Kidney epithelial cell (primary cell): ENCODE data around the gene KRTAP10-6. TPM values are rescaled to one million over a fixed set of nuclear protein-coding genes. Genes with fewer than 3 reads are reported as not detected.
A peak's percentile ranks its signal among the peaks of the same experiment; 100 is the strongest.
"Not testable (repeated sequence)": the region's sequence is repeated elsewhere in the genome, so short reads cannot be mapped to it uniquely, and the experiment has no call there.

Experiments
- DNase-seq: peaks from one replicate; pipeline ENCODE4 v3.0.0-alpha.2; 2010; ENCODE audit warnings: low read depth
- H3K27me3 ChIP-seq: 2 replicates; pipeline ENCODE4 v1.6.0; 2011; ENCODE audit warnings: low read length; ENCODE audit not compliant: control insufficient read depth, insufficient read depth
- H3K36me3 ChIP-seq: 2 replicates; pipeline ENCODE4 v1.5.1; 2011; ENCODE audit warnings: low read length; ENCODE audit not compliant: control insufficient read depth, insufficient read depth
- H3K4me3 ChIP-seq: 2 replicates; pipeline ENCODE4 v1.5.1; 2011; ENCODE audit warnings: low read depth, mild to moderate bottlenecking, control low read depth, low read length
- total RNA-seq: library from RNA; depleted of rRNA; stranded (reverse); fragments of >200 nt; gene quantifications from 2 replicates; pipeline ENCODE4 v1.2.3, GENCODE V29; 2015
- TF ChIP-seq, protein P1 (sequence below): IDR thresholded peaks from 2 replicates; pipeline ENCODE4 v1.5.1; 2011; ENCODE audit warnings: mild to moderate bottlenecking, moderate library complexity, low read length, control low read depth, inconsistent platforms; ENCODE audit not compliant: insufficient read depth, poor library complexity, severe bottlenecking

Gene KRTAP10-6
- total RNA-seq, 1 donor from 2014 or later: not detected

- no peak for DNase-seq
- TF ChIP-seq, protein P1, sequence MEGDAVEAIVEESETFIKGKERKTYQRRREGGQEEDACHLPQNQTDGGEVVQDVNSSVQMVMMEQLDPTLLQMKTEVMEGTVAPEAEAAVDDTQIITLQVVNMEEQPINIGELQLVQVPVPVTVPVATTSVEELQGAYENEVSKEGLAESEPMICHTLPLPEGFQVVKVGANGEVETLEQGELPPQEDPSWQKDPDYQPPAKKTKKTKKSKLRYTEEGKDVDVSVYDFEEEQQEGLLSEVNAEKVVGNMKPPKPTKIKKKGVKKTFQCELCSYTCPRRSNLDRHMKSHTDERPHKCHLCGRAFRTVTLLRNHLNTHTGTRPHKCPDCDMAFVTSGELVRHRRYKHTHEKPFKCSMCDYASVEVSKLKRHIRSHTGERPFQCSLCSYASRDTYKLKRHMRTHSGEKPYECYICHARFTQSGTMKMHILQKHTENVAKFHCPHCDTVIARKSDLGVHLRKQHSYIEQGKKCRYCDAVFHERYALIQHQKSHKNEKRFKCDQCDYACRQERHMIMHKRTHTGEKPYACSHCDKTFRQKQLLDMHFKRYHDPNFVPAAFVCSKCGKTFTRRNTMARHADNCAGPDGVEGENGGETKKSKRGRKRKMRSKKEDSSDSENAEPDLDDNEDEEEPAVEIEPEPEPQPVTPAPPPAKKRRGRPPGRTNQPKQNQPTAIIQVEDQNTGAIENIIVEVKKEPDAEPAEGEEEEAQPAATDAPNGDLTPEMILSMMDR: no peak
Observed at GRCh38 chr21:44601596-44602462, 9.5 kb upstream of the KRTAP10-6 start.

GRCh38 chr21:44601091-44601490 is 8.8 kb upstream of the KRTAP10-6 start:
- not testable (repeated sequence) for H3K36me3 ChIP-seq, DNase-seq, H3K27me3 ChIP-seq, H3K4me3 ChIP-seq

More at GRCh38 chr21:44601596-44602462, 9.5 kb upstream of the KRTAP10-6 start:
- no peak overlapping the region for H3K4me3 ChIP-seq
- no peaks in the 10 kb centered on the region for H3K36me3 ChIP-seq
- no peaks in the 10 kb centered on the region for H3K27me3 ChIP-seq

- not testable (repeated sequence) for H3K4me3 ChIP-seq, H3K36me3 ChIP-seq, DNase-seq, H3K27me3 ChIP-seq
Observed at GRCh38 chr21:44600118-44600978, 8.0 kb upstream of the KRTAP10-6 start, which contains the start of gene KRTAP10-7. TSS of gene KRTAP10-7 (plus strand) at chr21:44600597. CDS start at chr21:44600622, 25 bp downstream.

- DNase-seq: no peak
- Histone ChIP-seq H3K4me3 (no peak overlapping the region), H3K27me3 (no peaks in the 10 kb centered on the region), H3K36me3 (no peaks in the 10 kb centered on the region)
- TF ChIP-seq, protein P1: no peak
Observed at GRCh38 chr21:44599264-44600029, 7.1 kb upstream of the KRTAP10-6 start.

GRCh38 chr21:44598061-44598460 is 5.8 kb upstream of the KRTAP10-6 start:
- H3K27me3 ChIP-seq: peaks cover 6% of the 10 kb centered on the region

GRCh38 chr21:44596068-44596725 is 3.9 kb upstream of the KRTAP10-6 start:
- TF ChIP-seq, protein P1: peak; percentile 4
- H3K4me3 ChIP-seq: no peak overlapping the region
- H3K36me3 ChIP-seq: no peaks in the 10 kb centered on the region
- peak; percentile 43 for DNase-seq
- peaks cover 14% of the 10 kb centered on the region for H3K27me3 ChIP-seq

More at GRCh38 chr21:44598061-44598460, 5.8 kb upstream of the KRTAP10-6 start:
- DNase-seq: no peak
- Histone ChIP-seq H3K4me3 (no peak overlapping the region), H3K36me3 (no peaks in the 10 kb centered on the region)
- TF ChIP-seq, protein P1: no peak
